Measurements from ENCODE around the gene RERE.
A peak's percentile ranks its signal among the peaks of the same experiment; 100 is the strongest.
"Not testable (repeated sequence)": the region's sequence is repeated elsewhere in the genome, so short reads cannot be mapped to it uniquely, and the experiment has no call there.

The RERE gene

DNA sequence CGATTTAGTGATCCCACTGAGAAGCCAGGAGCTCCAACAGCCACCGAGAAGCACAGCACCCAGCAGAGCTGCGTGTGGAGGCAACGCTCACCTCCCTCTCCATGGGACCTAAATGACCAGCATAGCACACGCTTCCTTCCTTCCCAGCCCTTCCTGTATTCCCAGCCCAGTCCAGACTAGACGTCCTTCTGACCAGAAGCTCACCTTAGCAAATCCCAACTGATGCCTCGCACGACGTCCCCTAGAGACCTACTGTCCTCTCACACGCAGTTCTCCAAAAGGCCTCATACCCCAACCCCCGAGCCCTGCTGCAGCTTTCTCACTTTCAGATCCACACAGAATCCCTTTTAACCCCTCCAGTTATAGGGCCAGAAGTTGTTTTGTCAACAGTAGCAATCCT lies 367.1 kb downstream of the RERE start:
- Histone ChIP-seq H3K4me1 (ENCODE audit: control insufficient read depth in 1 of 2, insufficient read depth in 1 of 2, low read depth in 1 of 2, low read length in 1 of 2) (peaks cover 0 to 8% of the 10 kb centered on the region in 2 experiments), H3K27ac (no peak overlapping the region), H3K36me3 (no peaks in the 10 kb centered on the region), H3K4me3 (ENCODE audit: low read depth in 1 of 2, low read length in 1 of 2) (no peak overlapping the region), H3K27me3 (no peaks in the 10 kb centered on the region), H3K9me3 (no peaks in the 10 kb centered on the region)
- TF ChIP-seq CTCF (IDR thresholded peaks at IDR 0.05): no peak

DNA sequence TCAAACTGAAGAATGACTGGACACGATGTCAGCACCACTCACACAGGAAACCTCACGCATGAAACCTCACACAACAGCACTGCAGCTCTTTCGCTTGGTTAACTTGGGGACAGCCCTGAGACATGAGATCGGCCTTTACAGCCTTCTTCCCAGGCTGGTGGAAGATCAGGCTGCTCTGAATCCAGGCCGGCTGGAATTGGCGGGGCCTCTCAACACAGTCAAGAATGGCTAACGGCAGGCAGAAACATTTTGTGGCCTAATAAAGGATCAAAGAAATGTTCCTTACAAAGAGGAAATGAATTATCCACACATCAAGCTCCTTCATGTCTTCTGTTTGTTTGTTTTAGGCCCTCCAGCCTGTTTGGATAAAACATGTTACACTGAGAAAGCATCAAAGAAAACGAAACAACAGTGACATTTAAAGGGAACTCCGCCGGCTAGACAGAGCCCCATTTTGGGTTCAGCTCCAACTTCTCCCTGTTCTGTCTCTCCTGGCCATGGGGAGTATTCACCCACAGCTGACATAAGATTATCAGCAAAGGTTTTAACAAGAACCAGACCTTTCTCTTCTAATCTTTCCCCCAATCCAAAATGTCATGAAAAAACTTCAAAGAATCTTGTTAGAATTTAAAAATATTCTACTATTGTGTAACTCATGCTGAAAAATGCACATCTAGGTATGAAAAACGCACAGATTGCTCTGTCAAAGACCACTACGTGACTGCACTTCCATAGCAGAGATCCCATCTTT lies 368.4 kb downstream of the RERE start:
- peaks cover 0 to 8% of the 10 kb centered on the region in 2 experiments for H3K4me1 ChIP-seq (ENCODE audit: control insufficient read depth in 1 of 2, insufficient read depth in 1 of 2, low read depth in 1 of 2, low read length in 1 of 2)
- no peaks in the 10 kb centered on the region for H3K36me3 ChIP-seq
- H3K4me3 ChIP-seq (ENCODE audit: low read depth in 1 of 2, low read length in 1 of 2): no peak overlapping the region
- peak overlapping the region; percentile 53 for H3K27ac ChIP-seq
- H3K9me3 ChIP-seq: no peaks in the 10 kb centered on the region
- H3K27me3 ChIP-seq: no peaks in the 10 kb centered on the region
- no peak for TF ChIP-seq CTCF (IDR thresholded peaks at IDR 0.05)

GRCh38 chr1:8448505-8448904 lies 368.9 kb downstream of the RERE start:
- not testable (repeated sequence) for H3K4me3 ChIP-seq (ENCODE audit: low read depth in 1 of 2, low read length in 1 of 2); H3K4me1 ChIP-seq (ENCODE audit: control insufficient read depth in 1 of 2, insufficient read depth in 1 of 2, low read depth in 1 of 2, low read length in 1 of 2); H3K9me3 ChIP-seq; H3K27me3 ChIP-seq; H3K36me3 ChIP-seq
- H3K27ac ChIP-seq: peak overlapping the region; percentile 53

GRCh38 chr1:8447616-8448150 lies 369.8 kb downstream of the RERE start:
- Histone ChIP-seq H3K36me3 (no peaks in the 10 kb centered on the region), H3K27ac (no peak overlapping the region), H3K9me3 (no peaks in the 10 kb centered on the region), H3K27me3 (no peaks in the 10 kb centered on the region), H3K4me3 (ENCODE audit: low read depth in 1 of 2, low read length in 1 of 2) (no peak overlapping the region), H3K4me1 (ENCODE audit: control insufficient read depth in 1 of 2, insufficient read depth in 1 of 2, low read depth in 1 of 2, low read length in 1 of 2) (peaks cover 0 to 8% of the 10 kb centered on the region in 2 experiments)
- TF ChIP-seq CTCF (IDR thresholded peaks at IDR 0.05): no peak

GRCh38 chr1:8446119-8446518 lies 371.3 kb downstream of the RERE start:
- not testable (repeated sequence) for H3K9me3 ChIP-seq; H3K27me3 ChIP-seq; H3K4me3 ChIP-seq (ENCODE audit: low read depth in 1 of 2, low read length in 1 of 2); H3K4me1 ChIP-seq (ENCODE audit: control insufficient read depth in 1 of 2, insufficient read depth in 1 of 2, low read depth in 1 of 2, low read length in 1 of 2); H3K36me3 ChIP-seq; H3K27ac ChIP-seq

DNA sequence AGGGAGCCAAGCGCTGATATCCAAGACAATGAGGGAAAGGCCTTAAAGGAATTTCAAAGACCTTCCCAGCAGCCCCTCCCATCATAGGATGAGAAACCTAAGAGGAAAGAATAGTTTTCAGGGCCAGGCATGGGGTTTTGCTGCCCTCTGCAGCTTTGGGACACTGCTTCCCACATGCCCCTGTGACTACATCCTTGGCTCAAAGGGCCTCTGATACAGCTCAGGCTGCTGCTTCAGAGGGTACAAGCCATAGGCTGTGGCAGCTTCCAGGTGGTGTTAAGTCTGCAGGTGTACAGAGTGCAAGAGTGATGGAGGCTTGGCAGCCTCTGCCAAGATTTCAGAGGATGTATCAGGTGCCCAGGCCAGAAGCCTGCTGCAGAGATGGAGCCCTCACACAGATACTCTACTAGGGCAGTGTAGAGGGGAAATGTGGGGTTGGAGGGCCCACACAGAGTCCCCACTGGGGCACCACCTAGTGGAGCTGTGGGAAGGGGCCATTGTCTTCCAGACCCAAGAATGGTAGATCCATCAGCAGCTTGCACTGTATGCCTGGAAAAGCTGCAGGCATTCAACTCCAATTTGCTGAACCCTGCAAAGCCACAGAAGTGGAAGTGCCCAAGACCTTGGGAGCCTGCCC lies 373.8 kb downstream of the RERE start:
- Histone ChIP-seq H3K9me3 (no peaks in the 10 kb centered on the region), H3K4me3 (ENCODE audit: low read depth in 1 of 2, low read length in 1 of 2) (no peak overlapping the region), H3K27me3 (no peaks in the 10 kb centered on the region), H3K4me1 (ENCODE audit: control insufficient read depth in 1 of 2, insufficient read depth in 1 of 2, low read depth in 1 of 2, low read length in 1 of 2) (peaks cover 10 to 18% of the 10 kb centered on the region in 2 experiments), H3K36me3 (no peaks in the 10 kb centered on the region), H3K27ac (no peak overlapping the region)
- TF ChIP-seq CTCF (IDR thresholded peaks at IDR 0.05): peak; percentile 23

Measured in neutrophil (primary cell).